Measurements from ENCODE around the gene PHC1.

- TF ChIP-seq CTCF (IDR thresholded peaks at IDR 0.05): no peak
- no peak for TF ChIP-seq POLR2A (IDR thresholded peaks at IDR 0.05)
Observed at GRCh38 chr12:8871068-8871467, 43.2 kb upstream of the PHC1 start.

Data from testis (tissue), 2 donors.